Measurements from ENCODE around the gene ASAP2. TPM values are rescaled to one million over a fixed set of nuclear protein-coding genes. Genes with fewer than 3 reads are reported as not detected.

The ASAP2 gene
- total RNA-seq, 2 experiments from 2014 or later, result 0.27 TPM; not detected in 1

DNA sequence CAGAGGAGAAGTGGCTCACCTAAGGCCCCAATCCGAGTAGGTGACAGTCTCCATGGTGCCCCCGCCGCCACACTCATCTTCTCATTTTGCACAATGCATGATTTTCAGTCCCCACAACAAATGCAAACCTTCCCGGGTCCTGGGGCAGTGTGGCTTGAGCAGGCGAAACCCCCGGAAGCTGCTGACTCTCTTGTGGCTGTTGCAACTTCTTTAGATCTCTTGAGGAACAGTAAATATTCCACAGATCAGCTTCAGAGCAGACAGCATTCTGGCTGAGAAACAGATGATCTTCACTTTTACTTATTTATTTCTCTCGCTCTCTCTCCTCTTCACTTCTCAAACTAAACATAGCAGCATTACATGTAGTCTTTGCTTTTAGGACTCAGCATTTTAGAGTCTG, 51.9 kb downstream of the ASAP2 start:
- Histone ChIP-seq H3K9me3 (ENCODE audit: low read length) (no peaks in the 10 kb centered on the region), H3K27ac (ENCODE audit: low read depth, low read length, poor library complexity, severe bottlenecking) (no peak overlapping the region), H3K4me1 (ENCODE audit: insufficient read depth, low read length, poor library complexity, severe bottlenecking) (no peaks in the 10 kb centered on the region), H4K20me1 (ENCODE audit: insufficient read depth, low read length) (no peaks in the 10 kb centered on the region), H3K4me3 (ENCODE audit: low read depth, low read length, poor library complexity, severe bottlenecking) (no peak overlapping the region), H3K36me3 (ENCODE audit: insufficient read depth, low read length) (no peaks in the 10 kb centered on the region), H3K4me2 (ENCODE audit: low read length) (no peak overlapping the region), H3K79me2 (ENCODE audit: insufficient read depth, low read depth, low read length) (no peaks in the 10 kb centered on the region), H3K9me2 (ENCODE audit: insufficient read depth, low read length) (no peaks in the 10 kb centered on the region), H2AFZ (ENCODE audit: low read length) (no peak overlapping the region)
- no TSS peak for BruUV-seq (replicated peaks)
- DNase-seq (ENCODE audit: low spot score), result no peak
- ChIA-PET CTCF (ENCODE audit: unreplicated experiment) (no interaction called here), POLR2A (interaction anchor here (1.2 kb wide), 1 partner anchor 13 kb away, joined by 4 read pairs; no protein-coding TSS in a partner anchor)
- TF ChIP-seq, protein P1, sequence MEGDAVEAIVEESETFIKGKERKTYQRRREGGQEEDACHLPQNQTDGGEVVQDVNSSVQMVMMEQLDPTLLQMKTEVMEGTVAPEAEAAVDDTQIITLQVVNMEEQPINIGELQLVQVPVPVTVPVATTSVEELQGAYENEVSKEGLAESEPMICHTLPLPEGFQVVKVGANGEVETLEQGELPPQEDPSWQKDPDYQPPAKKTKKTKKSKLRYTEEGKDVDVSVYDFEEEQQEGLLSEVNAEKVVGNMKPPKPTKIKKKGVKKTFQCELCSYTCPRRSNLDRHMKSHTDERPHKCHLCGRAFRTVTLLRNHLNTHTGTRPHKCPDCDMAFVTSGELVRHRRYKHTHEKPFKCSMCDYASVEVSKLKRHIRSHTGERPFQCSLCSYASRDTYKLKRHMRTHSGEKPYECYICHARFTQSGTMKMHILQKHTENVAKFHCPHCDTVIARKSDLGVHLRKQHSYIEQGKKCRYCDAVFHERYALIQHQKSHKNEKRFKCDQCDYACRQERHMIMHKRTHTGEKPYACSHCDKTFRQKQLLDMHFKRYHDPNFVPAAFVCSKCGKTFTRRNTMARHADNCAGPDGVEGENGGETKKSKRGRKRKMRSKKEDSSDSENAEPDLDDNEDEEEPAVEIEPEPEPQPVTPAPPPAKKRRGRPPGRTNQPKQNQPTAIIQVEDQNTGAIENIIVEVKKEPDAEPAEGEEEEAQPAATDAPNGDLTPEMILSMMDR (conservative IDR thresholded peaks at IDR 0.05; ENCODE audit: low read length), result no peak
- TF ChIP-seq EZH2phosphoT487 (IDR thresholded peaks at IDR 0.05; ENCODE audit: borderline replicate concordance, low read depth, low read length), result no peak
- intact Hi-C loops (cut with micrococcal nuclease; ENCODE audit: unreplicated experiment), result no loop called here

DNA sequence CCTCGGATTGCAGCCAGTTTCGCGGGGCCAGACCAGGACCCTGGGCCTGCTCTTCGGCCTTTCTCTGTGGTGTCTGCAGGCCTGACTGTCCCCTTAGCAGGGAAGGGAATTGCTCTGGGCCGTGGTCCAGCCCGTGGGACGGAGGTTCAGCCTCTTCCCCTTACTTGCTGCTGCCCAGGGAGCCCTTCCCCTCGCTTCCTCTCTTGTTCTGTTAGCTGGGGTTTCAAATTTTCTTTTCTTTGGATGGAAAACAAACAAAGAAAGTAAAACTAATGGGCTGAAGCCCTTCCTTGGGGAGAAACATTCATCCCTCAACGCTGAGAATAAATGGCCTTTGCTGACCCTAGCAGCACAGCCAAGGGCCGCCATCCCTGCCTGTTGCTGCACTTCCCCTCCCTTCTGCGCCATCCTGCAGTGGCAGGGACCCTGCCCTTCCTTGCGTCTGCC, 52.4 kb downstream of the ASAP2 start:
- ChIA-PET POLR2A (interaction anchor here (1.2 kb wide), 1 partner anchor 12 kb away, joined by 4 read pairs; no protein-coding TSS in a partner anchor), CTCF (ENCODE audit: unreplicated experiment) (no interaction called here)
- Histone ChIP-seq H3K27ac (ENCODE audit: low read depth, low read length, poor library complexity, severe bottlenecking) (no peak overlapping the region), H3K9me3 (ENCODE audit: low read length) (no peaks in the 10 kb centered on the region), H3K9me2 (ENCODE audit: insufficient read depth, low read length) (no peaks in the 10 kb centered on the region), H3K4me3 (ENCODE audit: low read depth, low read length, poor library complexity, severe bottlenecking) (no peak overlapping the region), H3K4me1 (ENCODE audit: insufficient read depth, low read length, poor library complexity, severe bottlenecking) (no peaks in the 10 kb centered on the region), H4K20me1 (ENCODE audit: insufficient read depth, low read length) (no peaks in the 10 kb centered on the region), H3K4me2 (ENCODE audit: low read length) (no peak overlapping the region), H3K36me3 (ENCODE audit: insufficient read depth, low read length) (no peaks in the 10 kb centered on the region), H2AFZ (ENCODE audit: low read length) (no peak overlapping the region), H3K79me2 (ENCODE audit: insufficient read depth, low read depth, low read length) (no peaks in the 10 kb centered on the region)
- no peak for DNase-seq (ENCODE audit: low spot score)
- no TSS peak for BruUV-seq (replicated peaks)
- intact Hi-C loops (cut with micrococcal nuclease; ENCODE audit: unreplicated experiment), result no loop called here
- TF ChIP-seq, protein P1 (conservative IDR thresholded peaks at IDR 0.05; ENCODE audit: low read length), result no peak
- TF ChIP-seq EZH2phosphoT487 (IDR thresholded peaks at IDR 0.05; ENCODE audit: borderline replicate concordance, low read depth, low read length), result no peak

DNA sequence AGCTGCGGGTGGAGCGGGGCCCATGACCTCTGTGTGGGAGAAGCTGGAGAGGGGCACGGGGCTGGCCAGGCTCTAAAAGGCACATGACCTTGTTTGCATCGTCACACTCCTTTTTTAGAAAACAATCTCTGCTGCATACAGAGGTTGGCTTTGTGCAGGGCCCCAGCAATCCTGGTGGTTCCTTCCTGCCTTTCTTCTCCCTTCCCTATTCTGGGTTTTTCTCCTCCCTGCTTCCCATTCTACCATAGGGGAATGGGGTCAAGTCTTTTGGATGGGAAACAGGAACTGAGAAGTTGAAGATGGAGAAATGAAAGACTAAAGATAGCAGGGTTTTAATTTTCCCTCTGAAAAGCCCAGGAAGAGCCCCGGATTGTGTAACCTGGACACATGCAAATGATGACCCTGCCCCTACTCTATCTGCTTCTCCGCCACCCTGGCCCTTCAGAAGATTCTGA, 53.9 kb downstream of the ASAP2 start:
- TF ChIP-seq, protein P1 (conservative IDR thresholded peaks at IDR 0.05; ENCODE audit: low read length), result no peak
- no peak for TF ChIP-seq EZH2phosphoT487 (IDR thresholded peaks at IDR 0.05; ENCODE audit: borderline replicate concordance, low read depth, low read length)
- Histone ChIP-seq H3K9me2 (ENCODE audit: insufficient read depth, low read length) (no peaks in the 10 kb centered on the region), H3K4me3 (ENCODE audit: low read depth, low read length, poor library complexity, severe bottlenecking) (no peak overlapping the region), H3K79me2 (ENCODE audit: insufficient read depth, low read depth, low read length) (no peaks in the 10 kb centered on the region), H3K36me3 (ENCODE audit: insufficient read depth, low read length) (no peaks in the 10 kb centered on the region), H3K4me1 (ENCODE audit: insufficient read depth, low read length, poor library complexity, severe bottlenecking) (no peaks in the 10 kb centered on the region), H3K9me3 (ENCODE audit: low read length) (no peaks in the 10 kb centered on the region), H3K4me2 (ENCODE audit: low read length) (no peak overlapping the region), H4K20me1 (ENCODE audit: insufficient read depth, low read length) (no peaks in the 10 kb centered on the region), H2AFZ (ENCODE audit: low read length) (no peak overlapping the region), H3K27ac (ENCODE audit: low read depth, low read length, poor library complexity, severe bottlenecking) (no peak overlapping the region)
- intact Hi-C loops (cut with micrococcal nuclease; ENCODE audit: unreplicated experiment), result no loop called here
- no peak for DNase-seq (ENCODE audit: low spot score)
- ChIA-PET CTCF (ENCODE audit: unreplicated experiment) (no interaction called here), POLR2A (no interaction called here)
- no TSS peak for BruUV-seq (replicated peaks)
